ENCODE data around the gene PLXNB2. TPM values are rescaled to one million over a fixed set of nuclear protein-coding genes. Genes with fewer than 3 reads are reported as not detected.
"Not testable (repeated sequence)": the region's sequence is repeated elsewhere in the genome, so short reads cannot be mapped to it uniquely, and the experiment has no call there.

PLXNB2 gene
- total and polyA plus RNA-seq, 12 donors = 12.4 to 431 (median 296) TPM

DNA sequence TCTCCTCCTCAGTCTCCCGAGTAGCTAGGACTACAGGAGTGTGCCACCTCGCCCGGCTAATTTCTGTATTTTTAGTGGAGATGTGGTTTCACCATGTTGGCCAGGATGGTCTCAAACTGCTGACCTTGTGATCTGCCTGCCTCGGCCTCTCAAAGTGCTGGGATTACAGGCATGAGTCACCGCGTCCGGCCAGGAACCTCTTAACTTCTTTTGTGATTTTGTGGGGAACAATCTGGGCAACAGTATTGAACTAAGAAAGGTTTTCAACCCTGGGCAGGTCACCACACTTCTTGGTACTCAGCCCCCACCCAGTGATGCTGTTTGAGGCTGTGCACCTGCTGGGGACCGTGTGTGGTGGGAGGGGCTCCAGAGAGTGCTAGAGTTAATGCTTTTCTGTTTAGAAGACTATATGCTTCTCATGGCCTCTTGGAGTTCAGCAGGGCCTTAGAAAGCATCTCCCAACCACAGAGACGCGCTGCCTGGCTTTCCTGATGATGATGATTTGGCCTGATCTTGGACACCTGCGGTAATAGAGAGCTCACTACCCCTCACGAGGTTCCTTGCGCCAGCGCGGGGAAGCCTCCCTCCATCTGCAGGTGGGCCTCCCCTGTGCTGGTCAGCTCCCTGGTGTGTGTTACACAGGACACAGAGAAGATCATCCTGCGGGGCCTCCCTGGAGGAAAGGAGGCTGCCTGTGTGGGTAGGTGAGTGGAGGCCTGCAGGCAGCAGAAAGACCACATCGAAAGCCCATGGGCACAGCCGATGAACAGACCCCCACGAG is 18.2 kb upstream of the PLXNB2 start:
- intact Hi-C loops (cut with DNase I) = loop anchor here (5.0 kb wide), 1 partner anchor 48 kb away; no protein-coding TSS in a partner anchor
- H3K36me3 ChIP-seq (replicated peaks in 1 of 2) = no peaks in the 10 kb centered on the region
- H3K9me3 ChIP-seq (replicated peaks in 1 of 3) = no peaks in the 10 kb centered on the region
- no peak overlapping the region for H3K27ac ChIP-seq
- no peak overlapping the region for H3K4me3 ChIP-seq
- peaks cover 8 to 17% of the 10 kb centered on the region in 2 donors for H3K4me1 ChIP-seq (replicated peaks in 1 of 2)
- TF ChIP-seq POLR2A (IDR thresholded peaks at IDR 0.05) = no peak
- TF ChIP-seq, protein P1, sequence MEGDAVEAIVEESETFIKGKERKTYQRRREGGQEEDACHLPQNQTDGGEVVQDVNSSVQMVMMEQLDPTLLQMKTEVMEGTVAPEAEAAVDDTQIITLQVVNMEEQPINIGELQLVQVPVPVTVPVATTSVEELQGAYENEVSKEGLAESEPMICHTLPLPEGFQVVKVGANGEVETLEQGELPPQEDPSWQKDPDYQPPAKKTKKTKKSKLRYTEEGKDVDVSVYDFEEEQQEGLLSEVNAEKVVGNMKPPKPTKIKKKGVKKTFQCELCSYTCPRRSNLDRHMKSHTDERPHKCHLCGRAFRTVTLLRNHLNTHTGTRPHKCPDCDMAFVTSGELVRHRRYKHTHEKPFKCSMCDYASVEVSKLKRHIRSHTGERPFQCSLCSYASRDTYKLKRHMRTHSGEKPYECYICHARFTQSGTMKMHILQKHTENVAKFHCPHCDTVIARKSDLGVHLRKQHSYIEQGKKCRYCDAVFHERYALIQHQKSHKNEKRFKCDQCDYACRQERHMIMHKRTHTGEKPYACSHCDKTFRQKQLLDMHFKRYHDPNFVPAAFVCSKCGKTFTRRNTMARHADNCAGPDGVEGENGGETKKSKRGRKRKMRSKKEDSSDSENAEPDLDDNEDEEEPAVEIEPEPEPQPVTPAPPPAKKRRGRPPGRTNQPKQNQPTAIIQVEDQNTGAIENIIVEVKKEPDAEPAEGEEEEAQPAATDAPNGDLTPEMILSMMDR (IDR thresholded peaks at IDR 0.05) = no peak
- peak in 1 of 7 donors; percentile 23 for DNase-seq
- 75 to 84% (median 83%) methylated on average over 13 to 19 of the region's 19 CpGs for WGBS, 4 donors
- H3K27me3 ChIP-seq = no peaks in the 10 kb centered on the region

DNA sequence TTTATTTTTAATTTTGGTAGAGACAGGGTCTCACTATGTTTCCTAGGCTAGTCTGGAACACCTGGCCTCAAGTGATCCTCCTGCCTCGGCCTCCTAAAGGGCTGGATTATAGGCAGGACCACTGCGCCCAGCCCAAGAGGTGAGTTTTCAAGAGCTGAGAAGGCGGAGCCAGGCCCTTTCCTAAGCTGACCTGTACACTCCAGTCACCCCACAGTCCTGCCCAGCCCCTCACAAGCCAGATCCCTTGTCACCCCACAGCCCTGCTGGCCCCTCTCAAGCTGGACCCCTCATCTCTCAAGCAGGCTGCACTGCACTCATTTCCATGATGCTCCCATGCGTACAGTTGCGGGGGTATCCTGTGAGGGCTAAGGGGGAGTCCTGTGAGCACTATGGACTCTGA is 16.5 kb upstream of the PLXNB2 start:
- 88 to 98% (median 95%) methylated on average over 2 to 5 of the region's 5 CpGs for WGBS, 4 donors
- Histone ChIP-seq H3K27me3 (no peaks in the 10 kb centered on the region), H3K4me3 (no peak overlapping the region), H3K27ac (no peak overlapping the region), H3K4me1 (replicated peaks in 1 of 2) (peaks cover 8 to 17% of the 10 kb centered on the region in 2 donors), H3K9me3 (replicated peaks in 1 of 3) (no peaks in the 10 kb centered on the region), H3K36me3 (replicated peaks in 1 of 2) (no peaks in the 10 kb centered on the region)
- intact Hi-C loops (cut with DNase I) = no loop called here
- no peak for TF ChIP-seq POLR2A (IDR thresholded peaks at IDR 0.05)
- TF ChIP-seq, protein P1 (IDR thresholded peaks at IDR 0.05) = no peak
- DNase-seq = no peak

DNA sequence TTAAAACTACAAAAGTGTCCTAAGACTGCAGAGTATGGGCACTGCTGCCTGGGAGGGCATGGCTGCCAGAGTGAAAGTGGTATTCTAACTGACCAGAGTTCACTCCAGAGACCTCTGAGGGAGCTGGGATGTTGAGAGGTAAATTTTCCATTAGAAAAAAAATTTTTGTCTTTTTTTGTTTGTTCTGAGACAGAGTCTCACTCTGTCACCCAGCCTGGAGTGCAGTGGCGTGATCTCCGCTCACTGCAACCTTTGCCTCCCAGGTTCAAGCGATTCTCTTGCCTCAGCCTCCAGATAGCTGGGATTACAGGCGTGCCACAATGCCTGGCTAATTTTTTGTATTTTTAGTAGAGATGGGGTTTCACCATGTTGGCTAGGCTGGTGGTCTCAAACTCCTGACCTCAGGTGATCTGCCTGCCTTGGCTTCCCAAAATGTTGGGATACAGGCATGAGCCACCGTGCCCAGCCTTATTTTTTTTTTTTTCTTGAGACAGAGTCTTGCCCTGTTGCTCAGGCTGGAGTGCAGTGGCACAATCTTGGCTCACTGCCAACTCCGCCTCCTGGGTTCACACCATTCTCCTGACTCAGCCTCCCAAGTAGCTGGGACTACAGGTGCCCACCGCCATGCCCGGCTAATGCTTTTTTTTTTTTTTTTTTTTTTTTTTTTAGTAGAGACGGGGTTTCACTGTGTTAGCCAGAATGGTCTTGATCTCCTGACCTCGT is 15.1 kb upstream of the PLXNB2 start:
- H3K4me3 ChIP-seq; intact Hi-C loops (cut with DNase I); H3K9me3 ChIP-seq (replicated peaks in 1 of 3); H3K27me3 ChIP-seq; H3K27ac ChIP-seq; H3K36me3 ChIP-seq (replicated peaks in 1 of 2): not testable (repeated sequence)
- 75 to 81% (median 79%) methylated on average over 9 to 10 of the region's 10 CpGs for WGBS, 4 donors
- DNase-seq = peak in 3 of 7 donors; percentile 59 to 77 (median 64)
- peaks cover 8 to 12% of the 10 kb centered on the region in 2 donors for H3K4me1 ChIP-seq (replicated peaks in 1 of 2)

DNA sequence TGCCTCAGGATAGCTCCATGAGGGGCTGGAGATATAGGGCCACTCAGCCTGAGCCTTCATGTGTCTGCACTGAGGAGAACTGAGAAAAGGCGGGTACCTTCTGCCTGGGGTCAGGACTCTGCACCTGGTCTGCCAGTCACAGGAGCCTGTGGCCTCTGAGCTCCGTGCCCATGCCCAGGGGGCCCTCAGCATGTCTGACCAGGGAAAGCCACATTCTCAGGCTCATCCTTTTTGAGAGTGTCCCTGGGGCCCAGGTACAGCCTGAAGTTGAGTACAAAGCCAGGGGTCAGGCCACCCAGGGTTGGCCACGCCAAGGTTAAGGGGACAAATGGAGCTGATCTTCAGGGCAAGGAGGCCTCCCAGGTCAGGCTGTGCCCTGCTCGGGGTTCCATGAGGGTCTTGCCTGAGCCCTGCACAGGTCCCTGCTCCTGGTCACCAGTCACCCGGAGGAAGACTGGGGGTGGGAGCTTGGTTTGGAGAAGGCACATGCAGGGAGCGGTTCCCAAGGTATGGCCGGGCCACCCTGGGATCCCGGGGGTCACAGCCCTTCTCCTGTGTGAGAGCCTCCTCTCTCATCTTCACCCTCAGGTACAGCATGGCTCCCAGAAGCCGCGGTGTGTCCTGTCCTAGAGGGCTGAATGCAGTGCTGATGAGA is 13.4 kb upstream of the PLXNB2 start:
- no peak for DNase-seq
- WGBS, 4 donors = 84 to 91% (median 87%) methylated on average over 5 to 10 of the region's 10 CpGs
- Histone ChIP-seq H3K4me1 (replicated peaks in 1 of 2) (peaks cover 0 to 4% of the 10 kb centered on the region in 2 donors), H3K9me3 (replicated peaks in 1 of 3) (no peaks in the 10 kb centered on the region), H3K36me3 (replicated peaks in 1 of 2) (no peaks in the 10 kb centered on the region), H3K27ac (no peak overlapping the region), H3K4me3 (no peak overlapping the region), H3K27me3 (no peaks in the 10 kb centered on the region)
- TF ChIP-seq, protein P1 (IDR thresholded peaks at IDR 0.05) = no peak
- no peak for TF ChIP-seq POLR2A (IDR thresholded peaks at IDR 0.05)
- intact Hi-C loops (cut with DNase I) = no loop called here
